DND-41 (cell line): ENCODE results near the gene STMN3.

Source experiments
- ATAC-seq: fragments of 200-7000 bp; cut with Tn5 transposase; 3 replicates; pipeline ENCODE4 v1.9.1; 2021; ENCODE audit warnings: low read depth; ENCODE audit not compliant: insufficient read depth
- DNase-seq: peaks from one replicate; pipeline ENCODE4 v3.0.0-alpha.2; 2020
- H2AFZ ChIP-seq: 2 replicates; pipeline ENCODE4 v1.6.0; 2012; ENCODE audit warnings: low read depth, low read length
- H3K27ac ChIP-seq: 2 replicates; pipeline ENCODE4 v1.5.1; 2012; ENCODE audit warnings: low read length, inconsistent platforms
- H3K27me3 ChIP-seq: fragments of 200-600 bp; sonication (generic); 2 replicates; pipeline ENCODE4 v1.6.0; 2012; ENCODE audit warnings: low read length, mild to moderate bottlenecking, inconsistent platforms; ENCODE audit not compliant: insufficient read depth, poor library complexity
- H3K36me3 ChIP-seq: 2 replicates; pipeline ENCODE4 v1.5.1; 2012; ENCODE audit warnings: low read length, inconsistent platforms; ENCODE audit not compliant: insufficient read depth
- H3K4me1 ChIP-seq: 2 replicates; pipeline ENCODE4 v1.5.1; 2012; ENCODE audit warnings: mild to moderate bottlenecking, low read length; ENCODE audit not compliant: insufficient read depth
- H3K4me2 ChIP-seq: 2 replicates; pipeline ENCODE4 v1.6.0; 2012; ENCODE audit warnings: mild to moderate bottlenecking, moderate library complexity, low read length, inconsistent platforms; ENCODE audit not compliant: insufficient read depth
- H3K4me3 ChIP-seq, 2 experiments: fragments of 200-600 bp in 1 of 2; shearing (Covaris generic) in 1 of 2; 2 replicates each; pipeline ENCODE4 v1.5.1; 2012 to 2016; ENCODE audit warnings: inconsistent platforms in 2 of 2, low read length in 2 of 2, mild to moderate bottlenecking in 2 of 2, low read depth in 1 of 2, moderate library complexity in 1 of 2
- H3K79me2 ChIP-seq: 2 replicates; pipeline ENCODE4 v1.6.0; 2012; ENCODE audit warnings: low read length, inconsistent platforms; ENCODE audit not compliant: insufficient read depth
- H3K9ac ChIP-seq: 2 replicates; pipeline ENCODE4 v1.6.0; 2012; ENCODE audit warnings: low read depth, mild to moderate bottlenecking, inconsistent platforms, low read length, moderate library complexity
- H3K9me3 ChIP-seq: 2 replicates; pipeline ENCODE4 v1.5.1; 2012; ENCODE audit warnings: low read length, moderate library complexity, mild to moderate bottlenecking, inconsistent platforms; ENCODE audit not compliant: insufficient read depth, severe bottlenecking
- H4K20me1 ChIP-seq: 2 replicates; pipeline ENCODE4 v1.6.0; 2012; ENCODE audit warnings: low read length; ENCODE audit not compliant: insufficient read depth
- EZH2 ChIP-seq: IDR thresholded peaks from 3 replicates; pipeline ENCODE4 v1.6.1; 2012; ENCODE audit warnings: borderline replicate concordance, low read depth, mild to moderate bottlenecking, moderate library complexity, low read length, inconsistent platforms; ENCODE audit not compliant: severe bottlenecking
- TF ChIP-seq, protein P1 (sequence below): IDR thresholded peaks from 2 replicates; pipeline ENCODE4 v1.5.1; 2012; ENCODE audit warnings: borderline replicate concordance, low read length, moderate library complexity, mild to moderate bottlenecking; ENCODE audit not compliant: poor library complexity, severe bottlenecking; ENCODE audit errors: extremely low read depth

The STMN3 gene

DNA sequence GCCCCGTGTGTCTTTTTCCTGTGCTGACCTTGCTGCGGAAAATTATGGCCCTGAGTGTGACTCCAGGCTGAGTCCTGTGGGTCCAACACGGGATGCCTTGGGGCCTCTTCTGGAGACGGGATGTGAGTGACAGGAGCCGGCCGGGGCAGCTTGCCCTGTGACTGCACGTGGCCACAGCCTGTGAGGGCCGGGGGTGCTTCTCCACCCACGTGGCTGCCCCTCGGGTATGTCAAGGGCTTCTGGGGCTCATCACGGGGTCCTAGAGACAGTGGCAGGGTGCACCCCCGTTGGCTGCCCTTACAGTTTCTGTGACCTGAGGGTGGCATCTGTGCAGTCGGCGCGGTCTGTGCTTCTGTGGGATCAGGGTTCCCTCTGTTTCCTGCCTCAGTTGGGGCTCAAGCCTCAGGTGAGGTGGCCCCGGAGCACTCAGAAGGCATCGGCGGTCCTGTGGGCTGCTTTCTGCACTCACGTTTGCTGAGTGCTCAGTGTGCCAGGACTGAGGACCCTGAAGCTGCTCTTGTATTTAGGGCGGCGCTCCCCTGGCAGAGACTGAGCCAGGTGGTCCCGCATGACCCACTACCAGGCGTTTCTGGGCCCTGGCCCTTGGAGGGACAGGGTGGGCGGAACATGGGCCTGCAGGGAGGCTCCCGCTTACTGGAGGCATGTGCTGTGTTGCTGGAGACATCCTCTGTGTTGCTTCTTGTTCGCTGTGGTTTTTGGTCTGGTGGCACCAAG, 10.3 kb upstream of the STMN3 start:
- H3K79me2 ChIP-seq: peaks cover 58% of the 10 kb centered on the region

DNA sequence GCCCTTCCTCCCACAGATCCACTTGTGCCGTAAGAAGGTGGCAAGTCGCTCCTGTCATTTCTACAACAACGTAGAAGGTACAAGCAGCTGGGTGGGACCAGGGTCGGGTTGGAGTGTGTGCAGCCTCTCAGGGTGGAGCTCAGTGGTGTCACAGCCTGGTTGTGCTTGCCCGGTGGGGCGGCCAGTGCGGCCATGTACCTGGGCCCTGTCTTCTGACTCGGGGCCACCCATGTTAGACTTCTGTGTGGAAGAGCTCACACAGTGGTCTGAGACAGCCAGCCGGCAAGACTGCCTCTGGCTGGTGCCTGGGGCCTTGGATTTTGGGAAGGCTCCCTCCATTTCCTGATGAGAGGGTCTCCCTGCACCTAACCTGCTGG, 9.6 kb upstream of the STMN3 start:
- H3K4me3 ChIP-seq: no peak overlapping the region
- H3K4me1 ChIP-seq: peaks cover 22% of the 10 kb centered on the region
- H3K27ac ChIP-seq: no peak overlapping the region
- H3K27me3 ChIP-seq: no peaks in the 10 kb centered on the region
- H3K9me3 ChIP-seq: no peaks in the 10 kb centered on the region
- no peak for DNase-seq
- H3K79me2 ChIP-seq: peaks cover 60% of the 10 kb centered on the region
- TF ChIP-seq EZH2: no peak
- TF ChIP-seq, protein P1, sequence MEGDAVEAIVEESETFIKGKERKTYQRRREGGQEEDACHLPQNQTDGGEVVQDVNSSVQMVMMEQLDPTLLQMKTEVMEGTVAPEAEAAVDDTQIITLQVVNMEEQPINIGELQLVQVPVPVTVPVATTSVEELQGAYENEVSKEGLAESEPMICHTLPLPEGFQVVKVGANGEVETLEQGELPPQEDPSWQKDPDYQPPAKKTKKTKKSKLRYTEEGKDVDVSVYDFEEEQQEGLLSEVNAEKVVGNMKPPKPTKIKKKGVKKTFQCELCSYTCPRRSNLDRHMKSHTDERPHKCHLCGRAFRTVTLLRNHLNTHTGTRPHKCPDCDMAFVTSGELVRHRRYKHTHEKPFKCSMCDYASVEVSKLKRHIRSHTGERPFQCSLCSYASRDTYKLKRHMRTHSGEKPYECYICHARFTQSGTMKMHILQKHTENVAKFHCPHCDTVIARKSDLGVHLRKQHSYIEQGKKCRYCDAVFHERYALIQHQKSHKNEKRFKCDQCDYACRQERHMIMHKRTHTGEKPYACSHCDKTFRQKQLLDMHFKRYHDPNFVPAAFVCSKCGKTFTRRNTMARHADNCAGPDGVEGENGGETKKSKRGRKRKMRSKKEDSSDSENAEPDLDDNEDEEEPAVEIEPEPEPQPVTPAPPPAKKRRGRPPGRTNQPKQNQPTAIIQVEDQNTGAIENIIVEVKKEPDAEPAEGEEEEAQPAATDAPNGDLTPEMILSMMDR: no peak
- no peak overlapping the region for H3K9ac ChIP-seq
- peaks cover 27% of the 10 kb centered on the region; the same call in 1 of the 2 replicates for H4K20me1 ChIP-seq
- H3K36me3 ChIP-seq: peaks cover 77% of the 10 kb centered on the region
- no peak overlapping the region for H3K4me2 ChIP-seq
- ATAC-seq: no peak
- H2AFZ ChIP-seq: no peak overlapping the region

More for the DNA sequence above, 10.3 kb upstream of the STMN3 start:
- Histone ChIP-seq H3K27ac (no peak overlapping the region), H3K4me2 (no peak overlapping the region), H3K4me1 (peaks cover 20% of the 10 kb centered on the region), H3K9me3 (no peaks in the 10 kb centered on the region), H3K36me3 (peaks cover 84% of the 10 kb centered on the region), H3K9ac (no peak overlapping the region), H2AFZ (no peak overlapping the region), H3K27me3 (no peaks in the 10 kb centered on the region), H3K4me3 (no peak overlapping the region), H4K20me1 (peaks cover 27% of the 10 kb centered on the region; the same call in 1 of the 2 replicates)
- ATAC-seq: no peak
- DNase-seq: no peak
- TF ChIP-seq, protein P1: no peak
- TF ChIP-seq EZH2: no peak

DNA sequence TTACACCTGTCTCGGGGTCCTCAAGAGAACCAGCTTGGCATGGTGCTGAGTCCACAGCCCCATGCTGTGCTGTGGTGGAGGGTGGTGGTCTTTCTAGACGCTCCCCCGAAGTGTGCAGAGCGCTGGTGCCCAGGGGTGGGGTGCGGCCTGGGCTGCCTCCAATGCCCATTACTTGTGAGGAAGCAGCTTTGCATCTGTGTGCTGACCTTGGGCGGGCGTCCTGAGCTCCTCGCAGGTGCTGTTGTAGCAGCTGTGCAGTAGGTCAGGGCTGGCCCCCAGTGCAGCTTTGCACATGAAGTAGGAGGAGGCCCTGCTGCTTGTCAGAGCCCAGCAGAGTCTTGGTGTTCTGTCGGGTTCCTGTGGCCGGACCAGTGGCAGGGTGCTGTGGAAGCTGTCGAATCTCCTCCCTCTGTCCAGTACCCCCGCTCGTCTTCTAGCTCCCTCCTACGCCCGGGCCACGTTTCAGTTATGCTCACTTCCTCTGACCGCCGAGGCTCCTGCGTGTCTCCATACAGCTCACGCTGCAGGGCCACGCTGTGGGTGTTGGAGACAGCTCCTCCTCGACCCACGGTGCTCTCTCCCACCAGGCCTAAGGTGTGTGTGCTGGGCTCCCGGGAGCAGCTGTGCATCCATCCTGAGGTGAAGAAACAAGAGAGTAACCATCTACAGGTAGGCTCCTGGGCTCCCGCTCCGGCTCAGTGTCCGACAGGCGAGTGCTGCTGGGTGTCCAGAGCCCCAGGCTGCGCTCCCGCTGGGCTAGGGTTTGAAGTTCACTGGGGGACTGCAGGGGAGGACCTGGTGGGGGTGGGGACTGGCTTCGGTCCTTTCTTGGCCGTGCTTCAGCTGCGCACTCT, 9.0 kb upstream of the STMN3 start:
- peaks cover 29% of the 10 kb centered on the region for H3K4me1 ChIP-seq
- ATAC-seq (no peak), DNase-seq (no peak)
- no peak overlapping the region for H3K27ac ChIP-seq
- H3K9me3 ChIP-seq: no peaks in the 10 kb centered on the region
- H3K27me3 ChIP-seq: no peaks in the 10 kb centered on the region
- H4K20me1 ChIP-seq: peaks cover 25% of the 10 kb centered on the region; the same call in 1 of the 2 replicates
- no peak overlapping the region for H3K4me3 ChIP-seq
- H3K4me2 ChIP-seq: no peak overlapping the region
- H3K9ac ChIP-seq: no peak overlapping the region
- peaks cover 66% of the 10 kb centered on the region for H3K79me2 ChIP-seq
- no peak overlapping the region for H2AFZ ChIP-seq
- H3K36me3 ChIP-seq: peaks cover 71% of the 10 kb centered on the region
- no peak for TF ChIP-seq EZH2
- TF ChIP-seq, protein P1: no peak
